Liver (tissue), 9 donors: Measurements from ENCODE around the gene PRDM2. TPM values are rescaled to one million over a fixed set of nuclear protein-coding genes. Genes with fewer than 3 reads are reported as not detected.

Experiments used
- DNase-seq: peaks from one replicate; pipeline ENCODE4 v3.0.0-alpha.2; 2017; ENCODE audit warnings: low spot score
- H3K27ac ChIP-seq, 2 donors: one replicate each; pipeline ENCODE4 v1.7.0; 2013; ENCODE audit warnings: inconsistent platforms in 2 of 2, low read length in 2 of 2, control low read depth in 1 of 2, low read depth in 1 of 2, mild to moderate bottlenecking in 1 of 2
- H3K27me3 ChIP-seq, 4 donors: one replicate each; pipeline versions ENCODE4 v1.6.1 to v1.7.0; 2013; ENCODE audit warnings: low read length in 3 of 4, inconsistent platforms in 1 of 4, mild to moderate bottlenecking in 1 of 4, moderate library complexity in 1 of 4; ENCODE audit not compliant: control insufficient read depth in 4 of 4, insufficient read depth in 4 of 4
- H3K36me3 ChIP-seq, 4 donors: one replicate each; pipeline versions ENCODE4 v1.6.1 to v1.7.0; 2013; ENCODE audit warnings: low read length in 3 of 4, mild to moderate bottlenecking in 3 of 4, low read depth in 1 of 4, moderate library complexity in 1 of 4; ENCODE audit not compliant: control insufficient read depth in 4 of 4, insufficient read depth in 3 of 4
- H3K4me1 ChIP-seq, 4 donors: one replicate each; pipeline versions ENCODE4 v1.6.1 to v1.7.0; 2013; ENCODE audit warnings: low read length in 3 of 4, mild to moderate bottlenecking in 3 of 4, moderate library complexity in 1 of 4; ENCODE audit not compliant: control insufficient read depth in 4 of 4, insufficient read depth in 4 of 4
- H3K4me3 ChIP-seq, 3 donors: one replicate each; pipeline versions ENCODE4 v1.6.1 to v1.7.0; 2013; ENCODE audit warnings: low read length in 3 of 3, control low read depth in 1 of 3, low read depth in 1 of 3, mild to moderate bottlenecking in 1 of 3
- H3K9ac ChIP-seq, 2 donors: one replicate each; pipeline ENCODE4 v1.7.0; 2013; ENCODE audit warnings: low read length in 2 of 2, mild to moderate bottlenecking in 2 of 2, moderate library complexity in 2 of 2, control low read depth in 1 of 2, low read depth in 1 of 2
- H3K9me3 ChIP-seq, 4 donors: one replicate each; pipeline versions ENCODE4 v1.6.1 to v1.7.0; 2013; ENCODE audit warnings: low read length in 3 of 4; ENCODE audit not compliant: control insufficient read depth in 4 of 4
- EGR1 ChIP-seq, 2 donors: IDR thresholded peaks; 2 replicates each; pipeline ENCODE4 v1.6.1; 2016 to 2018; ENCODE audit warnings: antibody characterized with exemption in 2 of 2, low read depth in 2 of 2
- FOXA1 ChIP-seq: IDR thresholded peaks from 2 replicates; pipeline ENCODE4 v1.6.1; 2016; ENCODE audit warnings: antibody characterized with exemption
- FOXA2 ChIP-seq: IDR thresholded peaks from 2 replicates; pipeline ENCODE4 v1.6.1; 2016; ENCODE audit warnings: antibody characterized with exemption
- GABPA ChIP-seq, 2 donors: IDR thresholded peaks in 1 of 2; conservative IDR thresholded peaks in 1 of 2; 2 replicates each; pipeline ENCODE4 v1.6.1; 2016; ENCODE audit warnings: antibody characterized with exemption in 2 of 2, mild to moderate bottlenecking in 1 of 2, moderate library complexity in 1 of 2
- HNF4A ChIP-seq, 2 donors: conservative IDR thresholded peaks; 2 replicates each; pipeline ENCODE4 v1.6.1; 2016; ENCODE audit warnings: antibody characterized with exemption in 2 of 2, mild to moderate bottlenecking in 2 of 2
- HNF4G ChIP-seq: IDR thresholded peaks from 2 replicates; pipeline ENCODE4 v1.6.1; 2016; ENCODE audit warnings: antibody characterized with exemption
- JUND ChIP-seq, 2 donors: IDR thresholded peaks; 2 replicates each; pipeline ENCODE4 v1.6.1; 2016; ENCODE audit warnings: antibody characterized with exemption in 2 of 2
- NR2F2 ChIP-seq: IDR thresholded peaks from 2 replicates; pipeline ENCODE4 v1.6.1; 2016; ENCODE audit warnings: antibody characterized with exemption
- RAD21 ChIP-seq, 2 donors: IDR thresholded peaks; 2 replicates each; pipeline ENCODE4 v1.6.1; 2016; ENCODE audit warnings: antibody characterized with exemption in 2 of 2, mild to moderate bottlenecking in 2 of 2
- REST ChIP-seq: IDR thresholded peaks from 2 replicates; pipeline ENCODE4 v1.6.1; 2016; ENCODE audit warnings: antibody characterized with exemption, mild to moderate bottlenecking
- RXRA ChIP-seq, 2 donors: IDR thresholded peaks; 2 replicates each; pipeline ENCODE4 v1.6.1; 2017 to 2018; ENCODE audit warnings: antibody characterized with exemption in 2 of 2, mild to moderate bottlenecking in 1 of 2
- TAF1 ChIP-seq: conservative IDR thresholded peaks from 2 replicates; pipeline ENCODE4 v1.6.1; 2016; ENCODE audit warnings: antibody characterized with exemption, mild to moderate bottlenecking
- YY1 ChIP-seq: IDR thresholded peaks from 2 replicates; pipeline ENCODE4 v1.6.1; 2016; ENCODE audit warnings: antibody characterized with exemption, mild to moderate bottlenecking
- WGBS: extraction: QIAGEN DNeasy Blood & Tissue Kit; methylation state at CpG from one replicate; pipeline ENCODE4 v1.1.7; 2013; 5-methylcytosine and 5-hydroxymethylcytosine counted together
- polyA plus RNA-seq, 2 donors: library from polyadenylated mRNA; stranded (reverse) in 1 of 2; unstranded in 1 of 2; fragments of 200-250 nt in 1 of 2; fragments of >200 nt in 1 of 2; fragmentation: Nextera tagmentation in 1 of 2; extraction: Ambion mirVana in 1 of 2; gene quantifications; one replicate each; pipeline versions ENCODE4 v1.2.1 to v1.2.3, GENCODE V29; 2013 to 2015
- total RNA-seq, 2 donors: library from RNA; depleted of rRNA; stranded (reverse); fragments of >200 nt; gene quantifications; one replicate each; pipeline ENCODE4 v1.2.3, GENCODE V29; 2014
- TF ChIP-seq, protein P1 (sequence below): fragments of 150-350 bp; IDR thresholded peaks from 2 replicates; pipeline ENCODE4 v1.5.1; 2017; ENCODE audit warnings: improper control_type of control experiment, low read depth, low read length; ENCODE audit not compliant: missing input control
- TF ChIP-seq, protein P2 (sequence below): IDR thresholded peaks from 2 replicates; pipeline ENCODE4 v1.6.1; 2016; ENCODE audit warnings: antibody characterized with exemption
- TF ChIP-seq, protein P3 (sequence below): IDR thresholded peaks from 2 replicates; pipeline ENCODE4 v1.6.1; 2016; ENCODE audit warnings: antibody characterized with exemption
- donor health status: healthy.
- donor health status: healthy.
- donor health status: healthy.
- donor health status: healthy.
- donor health status: healthy.

Gene PRDM2
- total and polyA plus RNA-seq, 4 donors: 4.5 to 13.9 (median 7.9) TPM

- peaks cover 0 to 6% (median 3%) of the 10 kb centered on the region in 4 donors for H3K27me3 ChIP-seq
- no peak for DNase-seq
- TF ChIP-seq, protein P1, sequence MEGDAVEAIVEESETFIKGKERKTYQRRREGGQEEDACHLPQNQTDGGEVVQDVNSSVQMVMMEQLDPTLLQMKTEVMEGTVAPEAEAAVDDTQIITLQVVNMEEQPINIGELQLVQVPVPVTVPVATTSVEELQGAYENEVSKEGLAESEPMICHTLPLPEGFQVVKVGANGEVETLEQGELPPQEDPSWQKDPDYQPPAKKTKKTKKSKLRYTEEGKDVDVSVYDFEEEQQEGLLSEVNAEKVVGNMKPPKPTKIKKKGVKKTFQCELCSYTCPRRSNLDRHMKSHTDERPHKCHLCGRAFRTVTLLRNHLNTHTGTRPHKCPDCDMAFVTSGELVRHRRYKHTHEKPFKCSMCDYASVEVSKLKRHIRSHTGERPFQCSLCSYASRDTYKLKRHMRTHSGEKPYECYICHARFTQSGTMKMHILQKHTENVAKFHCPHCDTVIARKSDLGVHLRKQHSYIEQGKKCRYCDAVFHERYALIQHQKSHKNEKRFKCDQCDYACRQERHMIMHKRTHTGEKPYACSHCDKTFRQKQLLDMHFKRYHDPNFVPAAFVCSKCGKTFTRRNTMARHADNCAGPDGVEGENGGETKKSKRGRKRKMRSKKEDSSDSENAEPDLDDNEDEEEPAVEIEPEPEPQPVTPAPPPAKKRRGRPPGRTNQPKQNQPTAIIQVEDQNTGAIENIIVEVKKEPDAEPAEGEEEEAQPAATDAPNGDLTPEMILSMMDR: no peak
- TF ChIP-seq HNF4G: no peak
- TF ChIP-seq, protein P2, sequence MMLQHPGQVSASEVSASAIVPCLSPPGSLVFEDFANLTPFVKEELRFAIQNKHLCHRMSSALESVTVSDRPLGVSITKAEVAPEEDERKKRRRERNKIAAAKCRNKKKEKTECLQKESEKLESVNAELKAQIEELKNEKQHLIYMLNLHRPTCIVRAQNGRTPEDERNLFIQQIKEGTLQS: no peak
- WGBS: 87% methylated on average over 6 of the region's 6 CpGs
- H3K27ac ChIP-seq: peak overlapping the region in 1 of 2 donors; percentile 13
- H3K9me3 ChIP-seq: peaks cover 0 to 6% (median 4%) of the 10 kb centered on the region in 4 donors
- peak overlapping the region in 1 of 3 donors; percentile 79 for H3K4me3 ChIP-seq
- H3K9ac ChIP-seq: peak overlapping the region in 1 of 2 donors; percentile 37
- H3K4me1 ChIP-seq: no peaks in the 10 kb centered on the region
- H3K36me3 ChIP-seq: no peaks in the 10 kb centered on the region
These were observed 1.3 kb downstream of the PRDM2 start for GRCh38 chr1:13701271-13701640.

- Histone ChIP-seq H3K4me1 (no peaks in the 10 kb centered on the region), H3K4me3 (no peak overlapping the region), H3K9ac (no peak overlapping the region), H3K27me3 (peaks cover 0 to 7% (median 1%) of the 10 kb centered on the region in 4 donors), H3K27ac (no peak overlapping the region), H3K36me3 (no peaks in the 10 kb centered on the region), H3K9me3 (peaks cover 0 to 6% (median 3%) of the 10 kb centered on the region in 4 donors)
- DNase-seq: no peak
- 84% methylated on average over 10 of the region's 10 CpGs for WGBS
- TF ChIP-seq JUND (IDR thresholded peaks at IDR 0.05) (no peak), FOXA1 (no peak), HNF4A (conservative IDR thresholded peaks at IDR 0.05) (no peak), TAF1 (no peak), RXRA (IDR thresholded peaks at IDR 0.05) (no peak)
- TF ChIP-seq, protein P2: no peak
These were observed 2.6 kb downstream of the PRDM2 start for GRCh38 chr1:13702425-13703127.

DNA sequence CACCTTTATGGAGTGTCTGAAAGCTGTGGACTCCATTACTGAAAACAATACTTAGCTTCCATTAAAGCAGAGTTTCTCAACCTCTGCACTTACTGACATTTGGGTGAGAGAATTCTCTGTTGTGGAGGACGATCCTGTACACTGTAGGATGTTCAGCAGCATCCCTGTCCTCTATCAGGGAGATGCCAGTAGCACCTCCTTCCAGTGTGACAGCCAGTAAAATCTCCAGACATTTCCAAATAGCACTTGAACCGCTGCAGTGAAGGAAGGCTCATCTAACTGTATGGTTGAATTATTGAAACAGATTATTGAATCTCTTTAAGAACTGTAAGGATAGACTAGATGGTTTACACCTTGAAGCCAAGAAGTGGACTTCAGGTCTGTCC, 3.1 kb downstream of the PRDM2 start:
- Histone ChIP-seq H3K9ac (no peak overlapping the region), H3K4me1 (no peaks in the 10 kb centered on the region), H3K36me3 (no peaks in the 10 kb centered on the region), H3K9me3 (peaks cover 0 to 6% (median under 1%) of the 10 kb centered on the region in 4 donors), H3K27me3 (peaks cover 0 to 7% (median 1%) of the 10 kb centered on the region in 4 donors), H3K27ac (no peak overlapping the region), H3K4me3 (no peak overlapping the region)
- DNase-seq: no peak
- TF ChIP-seq GABPA (IDR thresholded peaks at IDR 0.05 in 1 of 2, conservative IDR thresholded peaks at IDR 0.05 in 1 of 2) (no peak), RAD21 (IDR thresholded peaks at IDR 0.05) (no peak), REST (no peak), HNF4G (no peak), RXRA (IDR thresholded peaks at IDR 0.05) (no peak), TAF1 (no peak), HNF4A (conservative IDR thresholded peaks at IDR 0.05) (no peak), YY1 (no peak), NR2F2 (no peak), EGR1 (IDR thresholded peaks at IDR 0.05; ENCODE audit: low read depth in 2 of 2) (no peak), FOXA2 (no peak)
- TF ChIP-seq, protein P2: no peak
- TF ChIP-seq, protein P3, sequence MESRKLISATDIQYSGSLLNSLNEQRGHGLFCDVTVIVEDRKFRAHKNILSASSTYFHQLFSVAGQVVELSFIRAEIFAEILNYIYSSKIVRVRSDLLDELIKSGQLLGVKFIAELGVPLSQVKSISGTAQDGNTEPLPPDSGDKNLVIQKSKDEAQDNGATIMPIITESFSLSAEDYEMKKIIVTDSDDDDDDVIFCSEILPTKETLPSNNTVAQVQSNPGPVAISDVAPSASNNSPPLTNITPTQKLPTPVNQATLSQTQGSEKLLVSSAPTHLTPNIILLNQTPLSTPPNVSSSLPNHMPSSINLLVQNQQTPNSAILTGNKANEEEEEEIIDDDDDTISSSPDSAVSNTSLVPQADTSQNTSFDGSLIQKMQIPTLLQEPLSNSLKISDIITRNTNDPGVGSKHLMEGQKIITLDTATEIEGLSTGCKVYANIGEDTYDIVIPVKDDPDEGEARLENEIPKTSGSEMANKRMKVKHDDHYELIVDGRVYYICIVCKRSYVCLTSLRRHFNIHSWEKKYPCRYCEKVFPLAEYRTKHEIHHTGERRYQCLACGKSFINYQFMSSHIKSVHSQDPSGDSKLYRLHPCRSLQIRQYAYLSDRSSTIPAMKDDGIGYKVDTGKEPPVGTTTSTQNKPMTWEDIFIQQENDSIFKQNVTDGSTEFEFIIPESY: no peak
- 77% methylated on average over 2 of the region's 2 CpGs for WGBS
